Measurements from ENCODE around the gene ARFIP1. TPM values are rescaled to one million over a fixed set of nuclear protein-coding genes. Genes with fewer than 3 reads are reported as not detected.
A peak's percentile ranks its signal among the peaks of the same experiment; 100 is the strongest.

The ARFIP1 gene
- total RNA-seq, 1 donor from 2014 or later = 41.6 TPM

DNA sequence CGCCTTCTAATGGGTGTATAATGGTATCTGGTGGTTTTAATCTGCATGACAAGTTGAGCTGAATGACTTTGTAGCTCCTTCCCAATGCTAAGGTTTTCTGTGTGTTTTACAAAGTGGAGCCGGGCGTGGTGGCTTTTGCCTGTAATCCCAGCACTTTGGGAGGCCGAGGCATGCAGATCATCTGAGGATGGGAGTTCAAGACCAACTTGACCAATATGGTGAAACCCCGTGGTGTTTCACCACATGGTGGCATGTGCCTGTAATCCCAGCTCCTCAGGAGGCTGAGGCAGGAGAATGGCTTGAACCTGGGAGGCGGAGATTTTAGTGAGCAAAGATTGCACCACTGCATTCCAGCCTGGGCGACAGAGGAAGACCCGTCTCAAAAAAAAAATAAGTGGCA lies 28.9 kb downstream of the ARFIP1 start:
- H3K27ac Mint-ChIP-seq (ENCODE audit: unreplicated experiment) = no peak overlapping the region
- DNase-seq (ENCODE audit: low spot score) = no peak
- H3K27me3 Mint-ChIP-seq (ENCODE audit: unreplicated experiment) = no peaks in the 10 kb centered on the region
- H3K9me3 Mint-ChIP-seq (ENCODE audit: unreplicated experiment) = no peaks in the 10 kb centered on the region
- no peak overlapping the region for H3K4me3 Mint-ChIP-seq (ENCODE audit: unreplicated experiment)
- H3K4me1 Mint-ChIP-seq (ENCODE audit: unreplicated experiment) = peaks cover 2% of the 10 kb centered on the region
- TF ChIP-seq, protein P1, sequence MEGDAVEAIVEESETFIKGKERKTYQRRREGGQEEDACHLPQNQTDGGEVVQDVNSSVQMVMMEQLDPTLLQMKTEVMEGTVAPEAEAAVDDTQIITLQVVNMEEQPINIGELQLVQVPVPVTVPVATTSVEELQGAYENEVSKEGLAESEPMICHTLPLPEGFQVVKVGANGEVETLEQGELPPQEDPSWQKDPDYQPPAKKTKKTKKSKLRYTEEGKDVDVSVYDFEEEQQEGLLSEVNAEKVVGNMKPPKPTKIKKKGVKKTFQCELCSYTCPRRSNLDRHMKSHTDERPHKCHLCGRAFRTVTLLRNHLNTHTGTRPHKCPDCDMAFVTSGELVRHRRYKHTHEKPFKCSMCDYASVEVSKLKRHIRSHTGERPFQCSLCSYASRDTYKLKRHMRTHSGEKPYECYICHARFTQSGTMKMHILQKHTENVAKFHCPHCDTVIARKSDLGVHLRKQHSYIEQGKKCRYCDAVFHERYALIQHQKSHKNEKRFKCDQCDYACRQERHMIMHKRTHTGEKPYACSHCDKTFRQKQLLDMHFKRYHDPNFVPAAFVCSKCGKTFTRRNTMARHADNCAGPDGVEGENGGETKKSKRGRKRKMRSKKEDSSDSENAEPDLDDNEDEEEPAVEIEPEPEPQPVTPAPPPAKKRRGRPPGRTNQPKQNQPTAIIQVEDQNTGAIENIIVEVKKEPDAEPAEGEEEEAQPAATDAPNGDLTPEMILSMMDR (IDR thresholded peaks at IDR 0.05; ENCODE audit: unreplicated experiment) = no peak
- peaks cover 19% of the 10 kb centered on the region for H3K36me3 Mint-ChIP-seq (ENCODE audit: low read depth, unreplicated experiment)

- no peaks in the 10 kb centered on the region for H3K27me3 Mint-ChIP-seq (ENCODE audit: unreplicated experiment)
Measured at GRCh38 chr4:152810715-152811287, 31.0 kb downstream of the ARFIP1 start.

GRCh38 chr4:152815078-152815477 lies 35.3 kb downstream of the ARFIP1 start:
- H3K4me1 Mint-ChIP-seq (ENCODE audit: unreplicated experiment) = peaks cover 30% of the 10 kb centered on the region
- no peak overlapping the region for H3K4me3 Mint-ChIP-seq (ENCODE audit: unreplicated experiment)
- DNase-seq (ENCODE audit: low spot score) = no peak
- peaks cover 4% of the 10 kb centered on the region for H3K9me3 Mint-ChIP-seq (ENCODE audit: unreplicated experiment)
- TF ChIP-seq, protein P1 (IDR thresholded peaks at IDR 0.05; ENCODE audit: unreplicated experiment) = no peak
- H3K36me3 Mint-ChIP-seq (ENCODE audit: low read depth, unreplicated experiment) = peaks cover 65% of the 10 kb centered on the region
- H3K27ac Mint-ChIP-seq (ENCODE audit: unreplicated experiment) = no peak overlapping the region
- H3K27me3 Mint-ChIP-seq (ENCODE audit: unreplicated experiment) = peaks cover 3% of the 10 kb centered on the region

More at GRCh38 chr4:152810715-152811287, 31.0 kb downstream of the ARFIP1 start:
- no peak for DNase-seq (ENCODE audit: low spot score)
- no peaks in the 10 kb centered on the region for H3K9me3 Mint-ChIP-seq (ENCODE audit: unreplicated experiment)
- no peak overlapping the region for H3K27ac Mint-ChIP-seq (ENCODE audit: unreplicated experiment)
- no peak overlapping the region for H3K4me3 Mint-ChIP-seq (ENCODE audit: unreplicated experiment)
- H3K36me3 Mint-ChIP-seq (ENCODE audit: low read depth, unreplicated experiment) = peaks cover 31% of the 10 kb centered on the region
- H3K4me1 Mint-ChIP-seq (ENCODE audit: unreplicated experiment) = peaks cover 2% of the 10 kb centered on the region
- TF ChIP-seq, protein P1 (IDR thresholded peaks at IDR 0.05; ENCODE audit: unreplicated experiment) = no peak

DNA sequence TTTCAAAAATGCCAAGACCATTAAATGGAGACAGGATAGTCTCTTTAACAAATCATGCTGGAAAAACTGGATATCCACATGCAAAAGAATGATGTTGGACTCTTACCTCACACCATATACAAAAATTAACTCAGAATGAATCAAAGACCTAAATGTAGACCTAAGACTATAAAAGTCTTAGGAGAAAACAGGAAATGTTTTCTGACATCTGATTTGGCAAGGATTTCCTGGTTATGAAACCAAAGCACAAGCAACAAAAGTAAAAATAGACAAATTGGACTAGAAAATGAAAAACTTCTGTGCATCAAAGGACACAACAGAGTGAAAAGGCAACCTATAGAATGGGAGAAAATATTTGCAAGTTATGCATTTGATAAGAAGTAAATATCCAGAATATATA lies 37.6 kb downstream of the ARFIP1 start:
- no peak for DNase-seq (ENCODE audit: low spot score)
- Mint-ChIP-seq H3K27ac (ENCODE audit: unreplicated experiment) (no peak overlapping the region), H3K4me1 (ENCODE audit: unreplicated experiment) (peaks cover 37% of the 10 kb centered on the region), H3K36me3 (ENCODE audit: low read depth, unreplicated experiment) (peaks cover 70% of the 10 kb centered on the region), H3K9me3 (ENCODE audit: unreplicated experiment) (peaks cover 4% of the 10 kb centered on the region), H3K4me3 (ENCODE audit: unreplicated experiment) (no peak overlapping the region), H3K27me3 (ENCODE audit: unreplicated experiment) (peaks cover 3% of the 10 kb centered on the region)
- TF ChIP-seq, protein P1 (IDR thresholded peaks at IDR 0.05; ENCODE audit: unreplicated experiment) = no peak

GRCh38 chr4:152819026-152819645 lies 39.4 kb downstream of the ARFIP1 start:
- H3K36me3 Mint-ChIP-seq (ENCODE audit: low read depth, unreplicated experiment) = peaks cover 67% of the 10 kb centered on the region
- no peak overlapping the region for H3K27ac Mint-ChIP-seq (ENCODE audit: unreplicated experiment)
- TF ChIP-seq, protein P1 (IDR thresholded peaks at IDR 0.05; ENCODE audit: unreplicated experiment) = no peak
- peaks cover 4% of the 10 kb centered on the region for H3K9me3 Mint-ChIP-seq (ENCODE audit: unreplicated experiment)
- peaks cover 37% of the 10 kb centered on the region for H3K4me1 Mint-ChIP-seq (ENCODE audit: unreplicated experiment)
- peaks cover 3% of the 10 kb centered on the region for H3K27me3 Mint-ChIP-seq (ENCODE audit: unreplicated experiment)
- H3K4me3 Mint-ChIP-seq (ENCODE audit: unreplicated experiment) = peak overlapping the region; percentile 26
- DNase-seq (ENCODE audit: low spot score) = no peak
